ENCODE results near the gene PARD3B. TPM values are rescaled to one million over a fixed set of nuclear protein-coding genes. Genes with fewer than 3 reads are reported as not detected.

The PARD3B gene
- total and polyA plus RNA-seq, 2 of the 4 experiments (the other 2 are of a cell fraction) = 3.3 to 15.6 TPM

DNA sequence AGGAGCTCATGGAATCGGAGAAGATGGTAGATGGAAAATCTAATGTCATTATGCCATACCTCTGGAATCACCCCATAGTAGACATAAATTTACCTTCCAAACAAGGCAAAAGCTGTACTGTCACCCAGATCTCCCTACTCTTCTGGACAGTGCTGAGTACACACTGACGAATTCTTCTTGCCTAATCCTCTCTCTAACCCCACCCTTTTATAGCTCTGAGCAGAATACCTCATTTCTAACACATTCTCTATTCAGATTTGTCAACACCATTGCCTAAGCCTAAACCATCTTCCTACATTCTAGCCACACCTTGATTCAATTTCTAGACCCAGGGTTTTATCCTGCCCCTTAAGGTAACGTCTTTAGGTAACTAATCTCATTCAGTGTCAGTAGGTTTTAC lies 816.0 kb downstream of the PARD3B start:
- no peak for DNase-seq
- TF ChIP-seq, protein P1, sequence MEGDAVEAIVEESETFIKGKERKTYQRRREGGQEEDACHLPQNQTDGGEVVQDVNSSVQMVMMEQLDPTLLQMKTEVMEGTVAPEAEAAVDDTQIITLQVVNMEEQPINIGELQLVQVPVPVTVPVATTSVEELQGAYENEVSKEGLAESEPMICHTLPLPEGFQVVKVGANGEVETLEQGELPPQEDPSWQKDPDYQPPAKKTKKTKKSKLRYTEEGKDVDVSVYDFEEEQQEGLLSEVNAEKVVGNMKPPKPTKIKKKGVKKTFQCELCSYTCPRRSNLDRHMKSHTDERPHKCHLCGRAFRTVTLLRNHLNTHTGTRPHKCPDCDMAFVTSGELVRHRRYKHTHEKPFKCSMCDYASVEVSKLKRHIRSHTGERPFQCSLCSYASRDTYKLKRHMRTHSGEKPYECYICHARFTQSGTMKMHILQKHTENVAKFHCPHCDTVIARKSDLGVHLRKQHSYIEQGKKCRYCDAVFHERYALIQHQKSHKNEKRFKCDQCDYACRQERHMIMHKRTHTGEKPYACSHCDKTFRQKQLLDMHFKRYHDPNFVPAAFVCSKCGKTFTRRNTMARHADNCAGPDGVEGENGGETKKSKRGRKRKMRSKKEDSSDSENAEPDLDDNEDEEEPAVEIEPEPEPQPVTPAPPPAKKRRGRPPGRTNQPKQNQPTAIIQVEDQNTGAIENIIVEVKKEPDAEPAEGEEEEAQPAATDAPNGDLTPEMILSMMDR (conservative IDR thresholded peaks at IDR 0.05; ENCODE audit: low read depth, low read length) = no peak
- TF ChIP-seq, protein P2, sequence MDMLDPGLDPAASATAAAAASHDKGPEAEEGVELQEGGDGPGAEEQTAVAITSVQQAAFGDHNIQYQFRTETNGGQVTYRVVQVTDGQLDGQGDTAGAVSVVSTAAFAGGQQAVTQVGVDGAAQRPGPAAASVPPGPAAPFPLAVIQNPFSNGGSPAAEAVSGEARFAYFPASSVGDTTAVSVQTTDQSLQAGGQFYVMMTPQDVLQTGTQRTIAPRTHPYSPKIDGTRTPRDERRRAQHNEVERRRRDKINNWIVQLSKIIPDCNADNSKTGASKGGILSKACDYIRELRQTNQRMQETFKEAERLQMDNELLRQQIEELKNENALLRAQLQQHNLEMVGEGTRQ (IDR thresholded peaks at IDR 0.05; ENCODE audit: low read depth, low read length) = no peak
- TF ChIP-seq MAZ (IDR thresholded peaks at IDR 0.05; ENCODE audit: borderline replicate concordance, low read depth, low read length) (no peak), NFE2L2 (IDR thresholded peaks at IDR 0.05; ENCODE audit: low read depth, low read length) (no peak), MXI1 (IDR thresholded peaks at IDR 0.05; ENCODE audit: borderline replicate concordance, low read depth, low read length) (no peak), FOS (IDR thresholded peaks at IDR 0.05; ENCODE audit: low read depth, low read length) (no peak), CHD1 (IDR thresholded peaks at IDR 0.05; ENCODE audit: low read depth, low read length) (no peak), CEBPB (IDR thresholded peaks at IDR 0.05; ENCODE audit: low read depth, low read length) (no peak), SMC3 (IDR thresholded peaks at IDR 0.05; ENCODE audit: low read depth, low read length) (no peak), RAD21 (IDR thresholded peaks at IDR 0.05; ENCODE audit: low read length) (no peak), MAFK (IDR thresholded peaks at IDR 0.05; ENCODE audit: low read depth, low read length) (no peak), POLR2A (IDR thresholded peaks at IDR 0.05; ENCODE audit: low read depth, low read length) (no peak)
- TF ChIP-seq, protein P3, sequence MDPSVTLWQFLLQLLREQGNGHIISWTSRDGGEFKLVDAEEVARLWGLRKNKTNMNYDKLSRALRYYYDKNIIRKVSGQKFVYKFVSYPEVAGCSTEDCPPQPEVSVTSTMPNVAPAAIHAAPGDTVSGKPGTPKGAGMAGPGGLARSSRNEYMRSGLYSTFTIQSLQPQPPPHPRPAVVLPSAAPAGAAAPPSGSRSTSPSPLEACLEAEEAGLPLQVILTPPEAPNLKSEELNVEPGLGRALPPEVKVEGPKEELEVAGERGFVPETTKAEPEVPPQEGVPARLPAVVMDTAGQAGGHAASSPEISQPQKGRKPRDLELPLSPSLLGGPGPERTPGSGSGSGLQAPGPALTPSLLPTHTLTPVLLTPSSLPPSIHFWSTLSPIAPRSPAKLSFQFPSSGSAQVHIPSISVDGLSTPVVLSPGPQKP (IDR thresholded peaks at IDR 0.05; ENCODE audit: borderline replicate concordance, low read depth, low read length) = no peak
- WGBS, 2 experiments (ENCODE audit: extremely low coverage in 2 of 2, insufficient read length in 1 of 2) = 94% methylated on average over 2 of the region's 3 CpGs; no CpG with 5 or more reads in 1 of the 2 experiments

More for the DNA sequence above, 816.0 kb downstream of the PARD3B start:
- Histone ChIP-seq H3K36me3 (ENCODE audit: control insufficient read depth, insufficient read depth, low read length) (no peaks in the 10 kb centered on the region), H3K79me1 (ENCODE audit: low read depth in 1 of 2, low read length in 2 of 2) (no peaks in the 10 kb centered on the region), H2BK5ac (ENCODE audit: low read depth, low read length, poor library complexity, severe bottlenecking) (no peak overlapping the region), H3K4me2 (ENCODE audit: low read depth, low read length) (no peak overlapping the region), H3K18ac (ENCODE audit: low read depth, low read length) (no peak overlapping the region), H2BK15ac (ENCODE audit: low read depth, low read length) (no peak overlapping the region), H3K4ac (ENCODE audit: low read depth, low read length) (no peak overlapping the region), H3K14ac (replicated peaks; ENCODE audit: low read depth, low read length) (no peak overlapping the region), H2AFZ (replicated peaks; ENCODE audit: low read length, poor library complexity) (no peak overlapping the region), H4K91ac (ENCODE audit: insufficient read depth, low read depth, low read length) (no peak overlapping the region), H3K27me3 (ENCODE audit: control insufficient read depth, insufficient read depth, low read length) (no peaks in the 10 kb centered on the region), H3K27ac (ENCODE audit: insufficient read depth, low read length) (no peak overlapping the region), H3K9me3 (ENCODE audit: control insufficient read depth, insufficient read depth, low read length) (no peaks in the 10 kb centered on the region), H4K20me1 (ENCODE audit: insufficient read depth, low read length) (no peaks in the 10 kb centered on the region), H2AK5ac (ENCODE audit: low read depth, low read length) (no peak overlapping the region), H3K9ac (ENCODE audit: low read depth, low read length) (no peak overlapping the region), H2AK9ac (replicated peaks; ENCODE audit: low read depth, low read length, poor library complexity) (no peak overlapping the region), H2BK120ac (ENCODE audit: low read depth, low read length) (no peak overlapping the region), H3K4me3 (ENCODE audit: insufficient read depth, low read depth, low read length) (no peak overlapping the region), H2BK20ac (ENCODE audit: low read depth, low read length) (no peak overlapping the region), H3K9me1 (ENCODE audit: insufficient read depth, low read length) (no peaks in the 10 kb centered on the region), H3K23ac (ENCODE audit: low read depth, low read length) (no peak overlapping the region), H3K4me1 (ENCODE audit: control insufficient read depth, insufficient read depth, low read length) (no peaks in the 10 kb centered on the region), H4K8ac (ENCODE audit: low read depth in 2 of 2, low read length in 2 of 2) (no peak overlapping the region), H4K5ac (ENCODE audit: low read depth, low read length) (no peak overlapping the region), H3K56ac (ENCODE audit: extremely low read depth, insufficient read depth, low read length) (no peak overlapping the region)
- dilution Hi-C loops (cut with HindIII; ENCODE audit: low sequenced_read_pairs, unreplicated experiment) (no loop called here), intact Hi-C loops (cut with micrococcal nuclease) (no loop called here), in situ Hi-C loops (cut with MboI; ENCODE audit: low sequenced_read_pairs) (no loop called here)
- ChIA-PET CTCF (interaction anchor here (0.9 kb wide), 1 partner anchor 15 kb away, joined by 3 read pairs; no protein-coding TSS in a partner anchor), POLR2A (ENCODE audit: unreplicated experiment) (no interaction called here)
- no peak for ATAC-seq (ENCODE audit: low read depth)
- no TSS peak for BruUV-seq (replicated peaks)
